Measurements from ENCODE around the gene SLC16A9. TPM values are rescaled to one million over a fixed set of nuclear protein-coding genes. Genes with fewer than 3 reads are reported as not detected.

SLC16A9 gene
- total RNA-seq, 6 experiments from 2014 or later = not detected

- Mint-ChIP-seq H3K27ac (no peak overlapping the region), H3K27me3 (ENCODE audit: insufficient read depth) (peaks cover 1% of the 10 kb centered on the region; the same call in 1 of the 2 replicates), H3K4me3 (no peak overlapping the region), H3K4me1 (ENCODE audit: low read depth) (no peaks in the 10 kb centered on the region), H3K9me3 (no peaks in the 10 kb centered on the region), H3K36me3 (ENCODE audit: low read depth) (no peaks in the 10 kb centered on the region)
- no peak for TF ChIP-seq CTCF (IDR thresholded peaks at IDR 0.05)
- DNase-seq = no peak
Observed at GRCh38 chr10:59724098-59724938, 14.7 kb upstream of the SLC16A9 start.

- no peak for DNase-seq
- Mint-ChIP-seq H3K4me1 (ENCODE audit: low read depth) (no peaks in the 10 kb centered on the region), H3K27ac (no peak overlapping the region), H3K9me3 (no peaks in the 10 kb centered on the region), H3K4me3 (no peak overlapping the region), H3K27me3 (ENCODE audit: insufficient read depth) (peaks cover 3% of the 10 kb centered on the region), H3K36me3 (ENCODE audit: low read depth) (no peaks in the 10 kb centered on the region)
- no peak for TF ChIP-seq CTCF (IDR thresholded peaks at IDR 0.05)
Observed at GRCh38 chr10:59720377-59720776, 10.7 kb upstream of the SLC16A9 start.

- H3K36me3 Mint-ChIP-seq (ENCODE audit: low read depth) = no peaks in the 10 kb centered on the region
- DNase-seq = no peak
- H3K27me3 Mint-ChIP-seq (ENCODE audit: insufficient read depth) = peaks cover 3% of the 10 kb centered on the region
- H3K9me3 Mint-ChIP-seq = no peaks in the 10 kb centered on the region
- H3K27ac Mint-ChIP-seq = no peak overlapping the region
- no peaks in the 10 kb centered on the region for H3K4me1 Mint-ChIP-seq (ENCODE audit: low read depth)
- no peak overlapping the region for H3K4me3 Mint-ChIP-seq
- TF ChIP-seq CTCF (IDR thresholded peaks at IDR 0.05) = peak; percentile 37
Observed at GRCh38 chr10:59719374-59719773, 9.7 kb upstream of the SLC16A9 start.

DNA sequence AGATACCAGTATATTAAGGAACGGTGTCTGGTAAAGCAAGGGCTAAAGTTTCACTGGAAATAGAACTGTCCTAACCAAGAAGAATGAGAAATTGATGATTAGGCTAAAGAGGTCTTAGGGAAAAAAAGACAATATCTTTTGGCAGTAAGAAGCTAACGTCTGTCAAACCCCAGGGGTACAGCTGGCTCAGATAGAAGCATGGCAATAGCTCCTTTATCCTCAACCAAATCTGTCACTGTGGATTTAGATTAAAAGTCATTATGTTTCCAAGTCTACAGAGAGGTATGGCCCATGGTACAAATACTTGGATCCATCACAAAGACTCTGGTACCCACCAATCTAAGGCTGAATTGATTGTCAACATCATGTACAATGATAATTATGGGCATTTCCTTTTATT, 8.6 kb upstream of the SLC16A9 start:
- Mint-ChIP-seq H3K4me1 (ENCODE audit: low read depth) (no peaks in the 10 kb centered on the region), H3K27me3 (ENCODE audit: insufficient read depth) (peaks cover 2% of the 10 kb centered on the region), H3K27ac (no peak overlapping the region), H3K9me3 (no peaks in the 10 kb centered on the region), H3K4me3 (no peak overlapping the region), H3K36me3 (ENCODE audit: low read depth) (no peaks in the 10 kb centered on the region)
- DNase-seq = no peak
- no peak for TF ChIP-seq CTCF (IDR thresholded peaks at IDR 0.05)

- no peaks in the 10 kb centered on the region for H3K9me3 Mint-ChIP-seq
- H3K36me3 Mint-ChIP-seq (ENCODE audit: low read depth) = no peaks in the 10 kb centered on the region
- peaks cover 9% of the 10 kb centered on the region for H3K27me3 Mint-ChIP-seq (ENCODE audit: insufficient read depth)
- H3K27ac Mint-ChIP-seq = no peak overlapping the region
- H3K4me1 Mint-ChIP-seq (ENCODE audit: low read depth) = no peaks in the 10 kb centered on the region
- TF ChIP-seq CTCF (IDR thresholded peaks at IDR 0.05) = no peak
- H3K4me3 Mint-ChIP-seq = no peak overlapping the region
- DNase-seq = no peak
Observed at GRCh38 chr10:59713196-59713821, 3.7 kb upstream of the SLC16A9 start.
